Small intestine (tissue), 7 donors: ENCODE data around the gene MSH5. TPM values are rescaled to one million over a fixed set of nuclear protein-coding genes. Genes with fewer than 3 reads are reported as not detected.
"Not testable (repeated sequence)": the region's sequence is repeated elsewhere in the genome, so short reads cannot be mapped to it uniquely, and the experiment has no call there.

Source experiments
- DNase-seq, 2 donors: peaks; one replicate each; pipeline versions ENCODE4 v3.0.0 to v3.0.0-alpha.2; 2013
- FAIRE-seq: peaks from 2 replicates; lab custom pipeline; 2012; peaks lifted over from hg19 to GRCh38; lab: Jason Lieb, UNC
- H3K27ac ChIP-seq, 3 donors: one replicate each; pipeline ENCODE4 v1.5.1; 2013; ENCODE audit warnings: low read length in 2 of 3, mild to moderate bottlenecking in 2 of 3, control low read depth in 1 of 3, inconsistent platforms in 1 of 3, low read depth in 1 of 3, moderate library complexity in 1 of 3
- H3K27me3 ChIP-seq, 3 donors: one replicate each; pipeline ENCODE4 v1.6.1; 2013; ENCODE audit warnings: low read length in 3 of 3, inconsistent platforms in 1 of 3; ENCODE audit not compliant: control insufficient read depth in 3 of 3, insufficient read depth in 3 of 3
- H3K36me3 ChIP-seq, 3 donors: one replicate each; pipeline ENCODE4 v1.6.1; 2013; ENCODE audit warnings: low read length in 3 of 3, inconsistent platforms in 1 of 3, low read depth in 1 of 3, mild to moderate bottlenecking in 1 of 3, moderate library complexity in 1 of 3; ENCODE audit not compliant: control insufficient read depth in 3 of 3, insufficient read depth in 2 of 3
- H3K4me1 ChIP-seq, 3 donors: one replicate each; pipeline ENCODE4 v1.6.1; 2013; ENCODE audit warnings: low read length in 2 of 3, inconsistent platforms in 1 of 3, low read depth in 1 of 3, mild to moderate bottlenecking in 1 of 3, moderate library complexity in 1 of 3; ENCODE audit not compliant: control insufficient read depth in 3 of 3, insufficient read depth in 2 of 3
- H3K4me3 ChIP-seq, 3 donors: one replicate each; pipeline ENCODE4 v1.5.1; 2013; ENCODE audit warnings: low read length in 3 of 3, control low read depth in 1 of 3, inconsistent platforms in 1 of 3, low read depth in 1 of 3, mild to moderate bottlenecking in 1 of 3, moderate library complexity in 1 of 3
- H3K9me3 ChIP-seq, 2 donors: one replicate each; pipeline ENCODE4 v1.6.1; 2013; ENCODE audit warnings: low read depth in 1 of 2, low read length in 1 of 2; ENCODE audit not compliant: control insufficient read depth in 2 of 2, insufficient read depth in 1 of 2
- WGBS, 3 donors: extraction: QIAGEN DNeasy Blood & Tissue Kit; methylation state at CpG; one replicate each; pipeline ENCODE4 v1.1.7; 2013; 5-methylcytosine and 5-hydroxymethylcytosine counted together
- polyA plus RNA-seq, 4 donors: library from polyadenylated mRNA; stranded (reverse) in 3 of 4; unstranded in 1 of 4; fragments of 200-250 nt in 3 of 4; fragments of 120-200 nt in 1 of 4; gene quantifications; one replicate each; pipeline versions ENCODE4 v1.2.1 to v1.2.3, GENCODE V29; 2013
- donor health status: healthy with polysubstance abuse.
- donor health status: control.
- donor health status: control.
- donor health status: Bipolar disorder and iron deficiency.
- donor health status: healthy.

Gene MSH5
- polyA plus RNA-seq, 4 donors = 1.6 to 53.1 (median 9.2) TPM

DNA sequence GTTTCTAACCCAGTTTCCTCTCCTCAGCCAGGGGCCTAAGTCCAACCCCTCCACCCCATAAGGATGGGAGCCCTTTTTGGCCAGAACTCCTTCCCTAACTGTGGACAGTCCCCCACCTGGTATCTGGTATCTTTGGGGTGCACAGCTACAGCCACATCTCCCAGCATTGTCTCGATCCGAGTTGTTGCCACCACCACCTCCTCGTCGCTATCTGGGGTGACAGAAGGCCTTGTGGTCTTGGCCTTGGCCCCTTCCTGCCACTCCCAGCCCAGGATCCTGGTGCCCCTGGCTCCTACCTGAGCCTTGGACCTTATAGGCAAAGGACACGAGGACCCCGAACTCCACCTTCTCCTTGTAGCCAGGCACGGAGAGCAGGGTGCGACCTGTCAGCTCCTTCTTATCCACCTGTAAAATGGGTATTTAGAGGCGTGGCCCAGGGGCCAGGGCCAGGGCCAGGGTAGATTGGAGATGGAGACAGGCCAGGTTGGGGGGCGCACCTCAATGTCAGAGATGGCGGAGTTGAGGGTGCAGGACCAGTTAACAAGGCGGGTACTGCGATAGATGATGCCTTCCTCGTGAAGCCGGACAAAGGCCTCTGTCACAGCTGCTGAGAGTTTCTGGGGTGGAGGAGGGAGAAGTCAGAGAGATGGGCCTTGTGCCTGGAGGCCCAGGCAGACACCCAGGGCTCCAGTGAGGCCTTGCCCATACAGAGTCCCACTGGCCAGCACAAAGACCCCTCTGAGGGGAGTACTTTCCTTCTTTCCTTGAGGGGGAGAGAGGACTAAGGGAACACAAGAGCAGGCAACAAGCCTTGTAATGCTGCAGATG lies 44.5 kb downstream of the MSH5 start:
- no peaks in the 10 kb centered on the region for H3K9me3 ChIP-seq
- H3K36me3 ChIP-seq = peaks cover 0 to 82% (median 13%) of the 10 kb centered on the region in 3 donors
- no peaks in the 10 kb centered on the region for H3K4me1 ChIP-seq
- FAIRE-seq (no peak), DNase-seq (no peak)
- no peak overlapping the region for H3K4me3 ChIP-seq
- H3K27ac ChIP-seq = no peak overlapping the region
- WGBS, 3 donors = 91 to 96% (median 93%) methylated on average over 15 of the region's 15 CpGs
- H3K27me3 ChIP-seq = no peaks in the 10 kb centered on the region

DNA sequence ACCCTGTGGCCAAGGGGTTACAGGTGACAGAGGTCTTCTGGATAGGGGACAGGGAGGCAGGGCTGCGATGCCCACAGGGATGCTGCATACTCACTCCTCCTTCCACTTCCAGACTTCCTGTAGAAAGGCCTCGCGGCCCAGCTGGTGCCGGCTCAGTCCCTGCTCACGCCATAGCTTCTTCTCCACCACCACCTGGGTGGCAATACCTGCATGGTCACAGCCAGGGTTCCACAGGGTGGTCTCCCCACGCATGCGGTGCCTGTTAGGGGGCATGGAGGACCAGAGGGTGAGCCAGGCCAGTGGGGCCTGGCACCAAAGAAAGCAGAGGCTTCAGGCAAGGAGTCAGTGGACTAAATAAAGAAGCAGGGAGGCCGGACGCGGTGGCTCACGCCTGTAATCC lies 45.7 kb downstream of the MSH5 start:
- no peak for DNase-seq
- no peak overlapping the region for H3K4me3 ChIP-seq
- FAIRE-seq = no peak
- 95 to 96% (median 95%) methylated on average over 11 of the region's 11 CpGs for WGBS, 3 donors
- H3K9me3 ChIP-seq = no peaks in the 10 kb centered on the region
- H3K4me1 ChIP-seq = no peaks in the 10 kb centered on the region
- no peak overlapping the region for H3K27ac ChIP-seq
- no peaks in the 10 kb centered on the region for H3K27me3 ChIP-seq
- H3K36me3 ChIP-seq = peaks cover 0 to 81% (median 13%) of the 10 kb centered on the region in 3 donors

DNA sequence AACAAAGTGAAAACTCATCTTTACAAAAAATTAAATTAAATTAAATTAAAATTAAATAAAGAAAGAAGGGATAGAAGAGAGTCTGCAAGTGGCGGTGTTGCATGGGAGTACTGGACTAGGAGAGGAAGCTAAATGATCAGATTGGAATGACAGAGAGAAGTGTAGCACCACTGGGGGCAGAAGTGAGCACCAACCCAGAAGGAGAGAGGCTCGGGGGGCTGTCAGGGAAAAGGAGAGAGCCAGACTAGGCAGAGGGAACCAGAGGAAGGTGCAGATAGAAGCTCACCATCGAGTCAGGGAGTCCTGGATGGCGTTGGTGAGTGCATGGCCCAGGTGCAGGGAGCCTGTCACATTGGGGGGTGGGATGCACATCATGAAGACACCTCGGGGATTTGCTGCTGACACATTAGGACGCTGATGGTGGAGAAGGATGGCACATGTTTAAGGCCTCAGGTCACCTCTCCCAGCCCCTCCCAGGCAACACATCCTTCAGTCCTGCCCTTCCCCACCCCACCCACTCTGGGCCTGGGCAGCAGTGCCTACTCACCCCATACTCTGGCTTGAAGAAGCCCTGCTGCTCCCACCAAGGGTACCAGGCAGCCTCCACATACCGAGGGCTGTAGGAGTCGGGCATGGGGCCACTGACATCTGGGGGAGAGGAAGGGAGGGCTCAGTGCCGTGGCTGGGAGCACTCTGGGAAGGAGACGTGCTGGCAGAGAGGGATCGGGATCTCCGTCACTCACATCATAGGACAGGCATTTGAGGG lies 51.7 kb downstream of the MSH5 start:
- Histone ChIP-seq H3K27me3 (no peaks in the 10 kb centered on the region), H3K36me3 (peaks cover 0 to 48% (median 6%) of the 10 kb centered on the region in 3 donors), H3K9me3 (no peaks in the 10 kb centered on the region), H3K4me3 (no peak overlapping the region), H3K4me1 (peaks cover 0 to 5% (median 2%) of the 10 kb centered on the region in 3 donors), H3K27ac (no peak overlapping the region)
- DNase-seq (peak in 1 of 2 donors; percentile 61), FAIRE-seq (no peak)
- 71 to 75% (median 74%) methylated on average over 11 to 12 of the region's 12 CpGs for WGBS, 3 donors

DNA sequence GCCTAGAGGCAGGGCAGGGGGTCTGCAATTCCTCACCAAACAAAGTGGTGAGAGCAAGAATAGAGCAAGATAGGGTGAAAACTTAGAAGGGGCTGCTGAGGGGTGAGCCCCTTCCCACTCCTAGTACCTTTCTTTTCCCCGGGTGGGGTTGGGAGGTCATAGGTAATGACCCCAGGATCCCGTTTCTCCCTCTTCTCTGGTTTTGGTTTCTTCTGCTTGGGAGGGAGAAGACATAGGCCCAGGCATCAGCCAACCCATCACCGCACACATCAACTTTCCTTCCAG lies 52.2 kb downstream of the MSH5 start:
- WGBS, 3 donors = 78 to 95% (median 79%) methylated on average over 3 of the region's 3 CpGs
- FAIRE-seq (no peak), DNase-seq (no peak)
- H3K4me3 ChIP-seq = no peak overlapping the region
- no peaks in the 10 kb centered on the region for H3K27me3 ChIP-seq
- peaks cover 0 to 5% (median 2%) of the 10 kb centered on the region in 3 donors for H3K4me1 ChIP-seq
- H3K9me3 ChIP-seq = no peaks in the 10 kb centered on the region
- peaks cover 0 to 45% (median 6%) of the 10 kb centered on the region in 3 donors for H3K36me3 ChIP-seq
- H3K27ac ChIP-seq = no peak overlapping the region

DNA sequence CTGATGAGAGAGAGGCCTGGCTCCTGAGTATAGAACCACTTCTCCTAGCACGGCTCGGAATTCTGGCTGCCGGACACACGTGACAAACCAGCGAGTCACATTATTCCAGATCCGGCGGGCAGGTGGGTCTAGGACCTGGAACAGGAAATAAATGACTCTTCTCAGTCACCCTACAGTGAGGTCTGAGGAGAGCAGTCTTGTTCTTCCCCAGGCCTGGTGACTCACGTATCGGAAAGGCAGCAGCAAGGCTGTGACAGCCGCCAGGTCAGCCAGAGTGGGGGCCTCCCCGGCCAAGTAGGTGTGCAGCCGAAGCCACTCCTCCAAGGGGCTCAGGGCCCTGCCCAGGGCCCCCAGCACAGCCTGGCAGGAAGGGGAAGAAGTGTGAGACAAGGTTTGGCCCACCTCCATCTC lies 53.0 kb downstream of the MSH5 start:
- Histone ChIP-seq H3K27me3 (no peaks in the 10 kb centered on the region), H3K27ac (no peak overlapping the region), H3K4me3 (no peak overlapping the region), H3K36me3 (peaks cover 0 to 48% (median 6%) of the 10 kb centered on the region in 3 donors), H3K9me3 (no peaks in the 10 kb centered on the region), H3K4me1 (peaks cover 0 to 5% (median 2%) of the 10 kb centered on the region in 3 donors)
- WGBS, 3 donors = 86 to 94% (median 89%) methylated on average over 8 to 12 of the region's 12 CpGs
- no peak for DNase-seq
- no peak for FAIRE-seq

DNA sequence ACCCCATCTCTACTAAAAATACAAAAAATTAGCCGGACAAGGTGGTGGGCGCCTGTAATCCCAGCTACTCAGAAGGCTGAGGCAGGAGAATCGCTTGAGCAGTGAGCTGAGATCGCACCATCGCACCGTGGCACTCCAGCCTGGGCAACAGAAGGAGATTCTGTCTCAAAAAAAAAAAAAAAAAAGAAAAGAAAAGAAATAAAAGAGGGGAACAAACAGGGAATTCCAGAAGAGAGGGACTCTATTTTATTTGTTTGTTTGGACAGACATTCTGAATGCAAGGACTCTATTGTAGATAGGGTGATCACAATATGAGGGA lies 54.1 kb downstream of the MSH5 start:
- H3K9me3 ChIP-seq, FAIRE-seq, DNase-seq, H3K27ac ChIP-seq, H3K27me3 ChIP-seq, H3K4me3 ChIP-seq, H3K4me1 ChIP-seq: not testable (repeated sequence)
- 93 to 96% (median 95%) methylated on average over 6 of the region's 6 CpGs for WGBS, 3 donors
- H3K36me3 ChIP-seq = peaks cover 0 to 49% (median 6%) of the 10 kb centered on the region in 3 donors

DNA sequence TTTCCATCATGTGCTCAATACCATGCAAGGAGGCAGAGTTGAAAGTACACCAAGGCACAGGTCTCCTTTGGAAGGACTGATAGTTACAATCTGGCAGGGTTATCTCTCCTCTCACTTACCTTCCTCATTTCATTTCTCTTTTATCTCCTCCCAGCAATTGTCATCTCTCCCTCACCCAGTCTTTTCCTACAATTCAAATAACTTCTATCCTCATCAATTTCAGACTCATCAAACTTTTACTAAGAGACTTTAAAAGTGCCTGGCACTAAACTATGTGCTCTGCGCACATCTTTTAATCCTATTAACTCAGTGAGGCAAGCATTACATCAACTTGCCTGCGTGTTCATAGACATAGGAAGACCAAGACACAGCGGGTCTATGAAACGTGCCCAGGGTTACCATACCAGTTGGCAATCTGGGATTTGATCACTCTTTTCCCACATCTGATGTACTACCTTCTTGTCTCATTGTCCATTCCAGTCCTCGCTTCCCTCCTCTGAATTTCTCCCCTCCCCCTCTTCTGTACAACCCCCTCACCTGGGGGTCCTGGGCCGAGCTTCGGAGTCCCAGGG lies 54.6 kb downstream of the MSH5 start:
- Histone ChIP-seq H3K36me3 (peaks cover 0 to 51% (median 6%) of the 10 kb centered on the region in 3 donors), H3K27ac (peak overlapping the region; percentile 86 to 99 (median 93)), H3K27me3 (no peaks in the 10 kb centered on the region), H3K4me1 (peaks cover 0 to 5% (median 2%) of the 10 kb centered on the region in 3 donors), H3K4me3 (peak overlapping the region; percentile 79 to 98 (median 83)), H3K9me3 (no peaks in the 10 kb centered on the region)
- FAIRE-seq (no peak), DNase-seq (peak; percentile 32 to 48)
- WGBS, 3 donors = 2 to 13% (median 3%) methylated on average over 7 of the region's 7 CpGs

DNA sequence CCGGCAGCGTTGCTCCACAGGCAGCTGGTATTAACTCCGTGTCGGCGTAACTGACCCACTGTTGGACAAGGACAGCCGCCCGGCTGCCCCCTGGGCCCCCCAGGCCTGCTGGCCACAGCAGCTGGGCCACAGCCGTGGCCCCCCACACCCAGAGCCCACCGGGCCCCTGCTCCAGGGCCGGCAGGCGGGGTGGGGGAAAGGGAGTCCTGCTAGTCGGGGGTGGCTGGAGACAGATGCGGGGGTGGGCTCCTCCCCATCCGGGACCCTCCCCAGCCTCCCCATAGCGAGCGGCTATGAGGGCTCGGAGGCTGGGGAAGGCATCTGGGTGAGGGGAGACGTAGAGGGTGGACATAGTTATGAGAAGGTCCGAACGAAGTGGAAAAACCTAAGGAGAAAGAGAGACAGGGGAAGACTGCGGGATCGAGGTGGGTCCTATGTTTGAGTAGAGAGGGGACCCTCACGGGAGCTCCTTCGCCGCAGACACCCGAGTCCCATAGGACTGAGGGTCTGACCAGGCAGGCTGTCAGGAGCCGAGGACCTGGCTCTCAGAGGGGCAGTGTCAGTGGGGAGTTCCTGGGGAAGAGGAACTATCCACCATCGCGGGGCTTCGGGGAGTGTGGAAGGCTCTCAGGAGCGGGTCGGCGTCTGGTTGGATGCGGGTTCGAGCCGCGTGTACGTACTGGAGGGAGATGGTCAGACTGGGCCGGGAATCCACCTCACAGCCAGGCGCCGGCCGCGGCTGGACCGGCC lies 55.2 kb downstream of the MSH5 start:
- DNase-seq (no peak), FAIRE-seq (no peak)
- Histone ChIP-seq H3K27me3 (no peaks in the 10 kb centered on the region), H3K27ac (peak overlapping the region; percentile 86 to 99 (median 93)), H3K4me3 (peak overlapping the region; percentile 79 to 98 (median 83)), H3K36me3 (peaks cover 0 to 47% (median 6%) of the 10 kb centered on the region in 3 donors), H3K4me1 (peaks cover 0 to 5% (median 2%) of the 10 kb centered on the region in 3 donors), H3K9me3 (no peaks in the 10 kb centered on the region)
- 0 to 1% (median 1%) methylated on average over 41 to 44 of the region's 44 CpGs for WGBS, 3 donors
